ENCODE results near the gene PAM.

The PAM gene

GRCh38 chr5:102863764-102864560 is 108.9 kb downstream of the PAM start:
- DNase-seq, result no peak

GRCh38 chr5:102865171-102865509 is 110.0 kb downstream of the PAM start:
- no peak for DNase-seq

GRCh38 chr5:102865510-102866236 is 110.6 kb downstream of the PAM start:
- peak; percentile 65 for DNase-seq

GRCh38 chr5:102866237-102866600 is 111.1 kb downstream of the PAM start:
- no peak for DNase-seq

GRCh38 chr5:102867992-102868662 is 113.0 kb downstream of the PAM start:
- DNase-seq, result no peak

GRCh38 chr5:102869230-102869629 is 114.1 kb downstream of the PAM start:
- no peak for DNase-seq

GRCh38 chr5:102873379-102873932 is 118.4 kb downstream of the PAM start:
- DNase-seq, result no peak

GRCh38 chr5:102874054-102874453 is 118.9 kb downstream of the PAM start:
- no peak for DNase-seq

GRCh38 chr5:102875721-102876123 is 120.6 kb downstream of the PAM start:
- no peak for DNase-seq

- no peak for DNase-seq
Observed at GRCh38 chr5:102876610-102877009, 121.5 kb downstream of the PAM start.

GRCh38 chr5:102879741-102880140 is 124.6 kb downstream of the PAM start:
- no peak for DNase-seq

GRCh38 chr5:102886586-102886985 is 131.5 kb downstream of the PAM start:
- DNase-seq, result no peak

- no peak for DNase-seq
Observed at GRCh38 chr5:102888483-102888882, 133.4 kb downstream of the PAM start.

- DNase-seq, result no peak
Observed at GRCh38 chr5:102889033-102889432, 133.9 kb downstream of the PAM start.

GRCh38 chr5:102890133-102890532 is 135.0 kb downstream of the PAM start:
- DNase-seq, result no peak

- DNase-seq, result no peak
Observed at GRCh38 chr5:102891175-102891574, 136.1 kb downstream of the PAM start.

- no peak for DNase-seq
Observed at GRCh38 chr5:102893942-102894341, 138.8 kb downstream of the PAM start.

GRCh38 chr5:102895234-102895633 is 140.1 kb downstream of the PAM start:
- DNase-seq, result no peak

GRCh38 chr5:102895976-102896375 is 140.9 kb downstream of the PAM start:
- no peak for DNase-seq

GRCh38 chr5:102901424-102902134 is 146.5 kb downstream of the PAM start:
- no peak for DNase-seq

GRCh38 chr5:102902135-102902448 is 147.0 kb downstream of the PAM start:
- DNase-seq, result no peak

GRCh38 chr5:102902647-102903046 is 147.5 kb downstream of the PAM start:
- no peak for DNase-seq

All from activated effector memory CD4-positive, alpha-beta T cell treated with anti-CD3 and anti-CD28 coated beads, Interleukin-2, amount 50 U/mL, for 16 hours (primary cell).